HG03442 (cell line): ENCODE results near the gene TNIP3.

Experiments
- ATAC-seq: cut with Tn5 transposase; IDR thresholded peaks from one replicate; pipeline ENCODE4 v1.9.1; 2021; ENCODE audit warnings: mild to moderate bottlenecking, moderate library complexity; ENCODE audit not compliant: unreplicated experiment

Gene TNIP3

DNA sequence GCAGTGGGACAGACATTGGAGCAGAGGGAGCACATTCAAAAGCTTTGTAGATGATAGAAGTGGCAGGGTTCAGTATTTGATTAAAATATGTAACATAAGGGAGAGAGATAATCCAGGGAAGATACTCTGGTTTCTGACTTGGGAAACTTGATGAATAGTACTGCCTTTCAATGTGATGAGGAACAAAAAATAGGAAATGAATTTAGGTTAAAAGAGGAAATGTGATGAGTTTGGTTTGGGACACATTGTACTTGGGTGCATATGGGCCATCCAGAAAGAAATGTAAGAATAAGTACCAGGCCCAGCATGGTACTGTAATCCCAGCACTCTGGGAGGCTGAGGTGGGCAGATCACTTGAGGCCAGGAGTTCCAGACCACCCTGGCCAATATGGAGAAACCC lies 70.9 kb downstream of the TNIP3 start:
- ATAC-seq = no peak

GRCh38 chr4:121091941-121092340 lies 72.2 kb downstream of the TNIP3 start:
- ATAC-seq = no peak

- no peak for ATAC-seq
These were observed 75.3 kb downstream of the TNIP3 start for GRCh38 chr4:121088867-121089266.
